ENCODE results near the gene CES5A. TPM values are rescaled to one million over a fixed set of nuclear protein-coding genes. Genes with fewer than 3 reads are reported as not detected.
"Not testable (repeated sequence)": the region's sequence is repeated elsewhere in the genome, so short reads cannot be mapped to it uniquely, and the experiment has no call there.

The CES5A gene
- total RNA-seq, 1 donor from 2014 or later: not detected

DNA sequence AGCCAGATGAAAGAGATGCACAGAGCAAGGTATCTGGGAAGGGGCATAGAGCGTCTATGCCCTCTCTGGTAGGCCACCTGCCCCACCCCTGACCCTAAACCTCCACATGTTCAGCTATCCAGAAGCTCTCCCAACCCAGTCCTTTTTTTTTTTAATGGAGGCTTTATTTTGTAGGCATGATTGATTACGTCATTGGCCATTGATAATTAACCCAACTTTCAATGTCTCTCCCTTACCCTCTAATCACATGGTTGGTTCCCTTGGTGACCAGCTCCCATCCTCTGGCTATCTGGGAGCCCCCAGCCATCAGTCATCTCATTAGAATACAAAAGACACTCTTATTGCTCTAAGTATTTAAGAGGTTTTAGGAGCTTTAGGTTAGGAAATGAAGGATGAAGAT, 14.3 kb upstream of the CES5A start:
- Histone ChIP-seq H3K9ac (ENCODE audit: low read depth in 1 of 3, low read length in 3 of 3) (no peak overlapping the region), H3K4me3 (ENCODE audit: low read length in 3 of 3) (no peak overlapping the region), H3K36me3 (ENCODE audit: control insufficient read depth in 3 of 3, insufficient read depth in 3 of 3, low read length in 3 of 3) (no peaks in the 10 kb centered on the region), H3K27ac (ENCODE audit: low read depth, low read length) (no peak overlapping the region), H3K27me3 (ENCODE audit: control insufficient read depth in 3 of 3, insufficient read depth in 3 of 3, low read length in 3 of 3) (no peaks in the 10 kb centered on the region), H3K4me1 (ENCODE audit: control insufficient read depth in 3 of 3, insufficient read depth in 3 of 3, low read length in 3 of 3) (no peaks in the 10 kb centered on the region), H3K9me3 (ENCODE audit: control insufficient read depth in 3 of 3, low read length in 3 of 3) (peaks cover 0 to 3% (median 0%) of the 10 kb centered on the region in 3 donors)

DNA sequence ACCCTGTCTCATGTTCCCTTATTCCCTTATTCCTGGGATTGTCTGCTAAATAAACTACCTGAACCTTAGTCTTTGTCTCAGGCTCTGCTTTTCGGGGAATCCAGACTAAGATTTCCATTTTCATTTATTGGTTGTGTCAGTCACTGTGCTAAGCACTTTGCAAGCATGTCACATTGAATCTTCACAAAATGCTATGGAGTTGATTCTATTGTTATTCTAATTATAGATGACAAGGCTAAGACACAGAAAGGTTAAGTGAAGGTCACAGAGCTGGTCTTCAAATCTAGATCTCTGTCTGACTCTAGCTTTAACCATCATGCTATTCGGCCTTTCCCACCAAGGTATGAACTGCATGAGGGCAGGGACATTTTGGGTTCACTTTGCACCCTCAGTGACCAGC, 13.4 kb upstream of the CES5A start:
- Histone ChIP-seq H3K36me3 (ENCODE audit: control insufficient read depth in 3 of 3, insufficient read depth in 3 of 3, low read length in 3 of 3) (no peaks in the 10 kb centered on the region), H3K27ac (ENCODE audit: low read depth, low read length) (no peak overlapping the region), H3K9ac (ENCODE audit: low read depth in 1 of 3, low read length in 3 of 3) (no peak overlapping the region), H3K9me3 (ENCODE audit: control insufficient read depth in 3 of 3, low read length in 3 of 3) (peaks cover 0 to under 1% (median 0%) of the 10 kb centered on the region in 3 donors), H3K27me3 (ENCODE audit: control insufficient read depth in 3 of 3, insufficient read depth in 3 of 3, low read length in 3 of 3) (no peaks in the 10 kb centered on the region), H3K4me3 (ENCODE audit: low read length in 3 of 3) (no peak overlapping the region), H3K4me1 (ENCODE audit: control insufficient read depth in 3 of 3, insufficient read depth in 3 of 3, low read length in 3 of 3) (no peaks in the 10 kb centered on the region)

DNA sequence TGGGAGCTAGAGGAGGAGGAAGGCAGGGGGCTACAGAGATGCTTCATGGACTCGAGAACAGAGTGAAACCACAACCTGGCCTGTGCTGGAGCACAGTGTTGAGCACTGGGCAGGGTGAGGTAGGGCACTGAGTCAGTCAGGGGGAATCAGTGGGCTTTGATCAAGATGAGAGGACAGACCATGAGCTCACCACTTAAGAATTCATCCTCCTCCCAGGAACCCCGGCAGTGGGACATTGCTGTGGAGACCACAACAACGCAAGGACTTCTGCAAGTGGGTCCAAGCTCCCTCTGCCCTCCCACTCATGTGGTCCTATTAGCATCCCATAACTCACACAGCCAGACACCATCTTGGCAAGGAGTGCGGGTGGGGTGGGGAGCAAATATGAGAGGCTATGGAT, 1.7 kb upstream of the CES5A start:
- Histone ChIP-seq H3K27me3 (ENCODE audit: control insufficient read depth in 3 of 3, insufficient read depth in 3 of 3, low read length in 3 of 3) (peaks cover 0 to 5% (median 4%) of the 10 kb centered on the region in 3 donors), H3K36me3 (ENCODE audit: control insufficient read depth in 3 of 3, insufficient read depth in 3 of 3, low read length in 3 of 3) (no peaks in the 10 kb centered on the region), H3K9me3 (ENCODE audit: control insufficient read depth in 3 of 3, low read length in 3 of 3) (no peaks in the 10 kb centered on the region), H3K4me3 (ENCODE audit: low read length in 3 of 3) (no peak overlapping the region), H3K4me1 (ENCODE audit: control insufficient read depth in 3 of 3, insufficient read depth in 3 of 3, low read length in 3 of 3) (no peaks in the 10 kb centered on the region), H3K27ac (ENCODE audit: low read depth, low read length) (no peak overlapping the region), H3K9ac (ENCODE audit: low read depth in 1 of 3, low read length in 3 of 3) (no peak overlapping the region)

DNA sequence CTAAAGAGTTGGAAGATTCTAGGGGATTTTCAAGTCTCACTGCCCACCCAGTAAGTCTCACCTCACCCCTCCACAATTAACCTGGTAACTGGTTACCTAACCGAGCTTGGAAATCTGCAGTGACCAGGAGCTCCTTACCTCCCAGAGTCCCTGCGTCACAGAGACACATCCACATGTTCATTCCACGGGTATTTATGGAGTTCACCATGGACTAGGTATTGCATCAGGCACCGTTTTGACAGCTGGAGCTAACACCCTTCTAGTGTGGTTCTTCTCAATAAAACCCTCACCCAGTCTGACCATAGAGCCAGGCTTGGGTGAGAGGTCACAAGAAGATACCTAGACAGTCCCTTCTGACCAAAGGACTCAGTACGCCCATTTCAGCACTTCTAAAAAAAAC, 2.1 kb downstream of the CES5A start:
- no peaks in the 10 kb centered on the region for H3K36me3 ChIP-seq (ENCODE audit: control insufficient read depth in 3 of 3, insufficient read depth in 3 of 3, low read length in 3 of 3)
- H3K4me3 ChIP-seq (ENCODE audit: low read length in 3 of 3): no peak overlapping the region
- peaks cover 0 to 4% (median 0%) of the 10 kb centered on the region in 3 donors for H3K27me3 ChIP-seq (ENCODE audit: control insufficient read depth in 3 of 3, insufficient read depth in 3 of 3, low read length in 3 of 3)
- no peak overlapping the region for H3K9ac ChIP-seq (ENCODE audit: low read depth in 1 of 3, low read length in 3 of 3)
- no peaks in the 10 kb centered on the region for H3K4me1 ChIP-seq (ENCODE audit: control insufficient read depth in 3 of 3, insufficient read depth in 3 of 3, low read length in 3 of 3)
- no peaks in the 10 kb centered on the region for H3K9me3 ChIP-seq (ENCODE audit: control insufficient read depth in 3 of 3, low read length in 3 of 3)
- H3K27ac ChIP-seq (ENCODE audit: low read depth, low read length): no peak overlapping the region

DNA sequence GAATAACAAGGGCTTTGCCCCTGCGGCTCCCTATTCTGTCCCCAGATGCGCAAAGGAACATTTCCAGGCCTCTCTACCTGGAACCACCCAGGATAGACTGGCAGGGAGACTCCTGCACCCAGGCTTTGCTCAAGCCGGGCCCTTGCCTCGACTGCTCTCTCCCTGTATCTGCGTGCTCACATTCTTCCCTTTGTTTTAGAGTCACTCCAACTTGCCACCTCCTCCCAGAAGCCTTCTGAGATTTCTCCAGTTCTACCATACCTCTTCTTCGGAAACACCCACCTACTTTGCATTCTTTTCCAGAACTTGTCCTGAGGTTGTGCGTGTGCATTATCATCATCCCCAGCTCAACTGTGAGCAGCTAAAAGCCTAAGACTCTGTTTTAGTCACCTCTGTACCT, 3.0 kb downstream of the CES5A start:
- peaks cover 0 to 4% (median 0%) of the 10 kb centered on the region in 3 donors for H3K27me3 ChIP-seq (ENCODE audit: control insufficient read depth in 3 of 3, insufficient read depth in 3 of 3, low read length in 3 of 3)
- H3K9me3 ChIP-seq (ENCODE audit: control insufficient read depth in 3 of 3, low read length in 3 of 3): no peaks in the 10 kb centered on the region
- H3K9ac ChIP-seq (ENCODE audit: low read depth in 1 of 3, low read length in 3 of 3): no peak overlapping the region
- H3K36me3 ChIP-seq (ENCODE audit: control insufficient read depth in 3 of 3, insufficient read depth in 3 of 3, low read length in 3 of 3): no peaks in the 10 kb centered on the region
- H3K4me3 ChIP-seq (ENCODE audit: low read length in 3 of 3): no peak overlapping the region
- no peak overlapping the region for H3K27ac ChIP-seq (ENCODE audit: low read depth, low read length)
- no peaks in the 10 kb centered on the region for H3K4me1 ChIP-seq (ENCODE audit: control insufficient read depth in 3 of 3, insufficient read depth in 3 of 3, low read length in 3 of 3)

DNA sequence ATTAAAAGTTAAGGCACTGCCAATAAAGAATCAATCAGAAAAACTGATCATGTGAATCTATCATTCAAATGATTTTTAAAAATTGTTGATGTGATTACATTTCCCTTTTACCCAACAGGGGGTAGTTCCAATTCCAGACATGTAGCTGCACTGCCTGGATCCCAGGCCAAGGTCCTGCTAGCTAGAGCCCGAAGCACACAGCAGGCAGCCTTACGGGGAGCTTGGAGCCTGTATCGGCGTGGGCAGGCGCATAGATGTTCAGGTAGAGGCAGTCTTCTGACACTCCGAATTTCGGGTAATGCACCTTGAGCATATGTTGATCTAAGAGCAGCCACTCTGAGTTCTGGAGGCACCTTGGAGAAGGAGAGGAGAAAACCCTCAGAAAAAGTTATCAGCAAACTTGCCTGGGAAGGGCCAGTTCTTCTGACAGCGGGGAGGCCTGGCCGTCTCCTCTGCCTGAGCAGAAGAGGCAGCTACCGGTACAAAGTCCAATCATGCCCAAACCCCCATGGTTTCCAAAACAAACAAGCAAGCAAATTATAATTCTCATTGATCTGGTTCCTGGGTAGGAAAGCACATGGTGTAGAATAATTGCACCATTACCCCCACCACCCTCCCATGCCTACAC, 3.6 kb downstream of the CES5A start:
- H3K27me3 ChIP-seq (ENCODE audit: control insufficient read depth in 3 of 3, insufficient read depth in 3 of 3, low read length in 3 of 3): peaks cover 0 to 4% (median 0%) of the 10 kb centered on the region in 3 donors
- H3K27ac ChIP-seq (ENCODE audit: low read depth, low read length): no peak overlapping the region
- no peak overlapping the region for H3K4me3 ChIP-seq (ENCODE audit: low read length in 3 of 3)
- no peak overlapping the region for H3K9ac ChIP-seq (ENCODE audit: low read depth in 1 of 3, low read length in 3 of 3)
- no peaks in the 10 kb centered on the region for H3K4me1 ChIP-seq (ENCODE audit: control insufficient read depth in 3 of 3, insufficient read depth in 3 of 3, low read length in 3 of 3)
- H3K9me3 ChIP-seq (ENCODE audit: control insufficient read depth in 3 of 3, low read length in 3 of 3): no peaks in the 10 kb centered on the region
- H3K36me3 ChIP-seq (ENCODE audit: control insufficient read depth in 3 of 3, insufficient read depth in 3 of 3, low read length in 3 of 3): no peaks in the 10 kb centered on the region

DNA sequence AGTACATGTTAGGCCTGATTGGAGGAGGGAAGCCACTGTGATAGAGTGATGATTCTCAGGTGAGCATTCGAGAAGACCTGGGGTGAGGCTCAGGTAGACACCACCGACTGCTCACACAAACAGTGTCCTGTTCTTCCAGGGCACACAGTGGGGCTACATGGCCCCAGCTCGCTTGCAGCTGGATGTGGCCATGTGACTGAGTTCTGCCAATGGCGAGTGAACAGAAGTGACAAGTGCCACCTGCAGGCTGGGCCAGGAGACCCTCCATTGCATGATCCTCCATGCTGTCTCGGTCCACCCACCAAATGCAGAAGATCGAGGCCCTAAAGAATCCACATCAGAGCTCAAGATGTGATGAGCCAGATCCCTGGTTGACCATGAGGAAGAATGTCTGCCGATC, 6.2 kb downstream of the CES5A start:
- no peaks in the 10 kb centered on the region for H3K9me3 ChIP-seq (ENCODE audit: control insufficient read depth in 3 of 3, low read length in 3 of 3)
- no peak overlapping the region for H3K27ac ChIP-seq (ENCODE audit: low read depth, low read length)
- no peak overlapping the region for H3K9ac ChIP-seq (ENCODE audit: low read depth in 1 of 3, low read length in 3 of 3)
- no peaks in the 10 kb centered on the region for H3K27me3 ChIP-seq (ENCODE audit: control insufficient read depth in 3 of 3, insufficient read depth in 3 of 3, low read length in 3 of 3)
- H3K4me3 ChIP-seq (ENCODE audit: low read length in 3 of 3): no peak overlapping the region
- no peaks in the 10 kb centered on the region for H3K4me1 ChIP-seq (ENCODE audit: control insufficient read depth in 3 of 3, insufficient read depth in 3 of 3, low read length in 3 of 3)
- no peaks in the 10 kb centered on the region for H3K36me3 ChIP-seq (ENCODE audit: control insufficient read depth in 3 of 3, insufficient read depth in 3 of 3, low read length in 3 of 3)

DNA sequence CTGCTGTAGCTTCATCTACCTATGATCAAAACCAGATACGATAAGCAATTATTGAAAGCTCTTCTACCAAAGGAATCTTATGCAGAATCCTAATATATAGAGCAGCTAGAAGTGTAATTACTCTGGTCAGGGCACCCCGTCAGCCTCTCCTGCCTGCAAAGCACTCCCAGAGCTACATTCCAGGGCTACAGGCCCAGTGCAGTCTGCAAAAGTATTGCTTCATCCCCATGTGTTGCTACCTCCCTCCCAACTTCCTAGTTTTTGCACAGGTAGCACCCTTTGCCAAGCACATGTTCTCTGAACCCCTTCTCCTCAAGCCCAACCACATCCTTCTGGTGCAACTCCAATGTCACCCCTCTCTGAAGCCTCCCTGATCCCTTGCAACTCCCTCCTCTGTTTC, 7.0 kb downstream of the CES5A start:
- Histone ChIP-seq H3K9me3 (ENCODE audit: control insufficient read depth in 3 of 3, low read length in 3 of 3) (no peaks in the 10 kb centered on the region), H3K4me3 (ENCODE audit: low read length in 3 of 3) (no peak overlapping the region), H3K9ac (ENCODE audit: low read depth in 1 of 3, low read length in 3 of 3) (no peak overlapping the region), H3K27me3 (ENCODE audit: control insufficient read depth in 3 of 3, insufficient read depth in 3 of 3, low read length in 3 of 3) (peaks cover 0 to 3% (median 1%) of the 10 kb centered on the region in 3 donors), H3K4me1 (ENCODE audit: control insufficient read depth in 3 of 3, insufficient read depth in 3 of 3, low read length in 3 of 3) (no peaks in the 10 kb centered on the region), H3K36me3 (ENCODE audit: control insufficient read depth in 3 of 3, insufficient read depth in 3 of 3, low read length in 3 of 3) (no peaks in the 10 kb centered on the region), H3K27ac (ENCODE audit: low read depth, low read length) (no peak overlapping the region)

DNA sequence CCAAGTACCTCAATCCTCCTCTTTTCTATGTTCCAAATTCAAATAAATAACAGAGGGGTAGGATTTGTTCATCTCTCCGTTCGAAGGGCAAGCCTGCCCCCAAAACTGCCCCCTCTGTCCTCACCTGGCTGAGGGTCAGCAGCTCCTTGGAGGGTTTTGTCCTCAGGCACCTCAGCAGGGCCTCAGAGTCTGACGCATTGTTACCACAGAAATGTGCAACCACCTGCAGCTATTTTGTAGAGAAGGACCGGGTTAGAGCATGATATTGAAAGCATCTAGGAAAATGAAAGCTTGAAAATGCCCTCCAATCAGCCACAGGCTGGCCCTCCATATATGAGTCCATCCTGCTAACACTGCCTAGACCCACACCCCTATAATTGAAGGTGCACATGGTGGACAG, 13.9 kb downstream of the CES5A start:
- H3K4me3 ChIP-seq (ENCODE audit: low read length in 3 of 3): no peak overlapping the region

DNA sequence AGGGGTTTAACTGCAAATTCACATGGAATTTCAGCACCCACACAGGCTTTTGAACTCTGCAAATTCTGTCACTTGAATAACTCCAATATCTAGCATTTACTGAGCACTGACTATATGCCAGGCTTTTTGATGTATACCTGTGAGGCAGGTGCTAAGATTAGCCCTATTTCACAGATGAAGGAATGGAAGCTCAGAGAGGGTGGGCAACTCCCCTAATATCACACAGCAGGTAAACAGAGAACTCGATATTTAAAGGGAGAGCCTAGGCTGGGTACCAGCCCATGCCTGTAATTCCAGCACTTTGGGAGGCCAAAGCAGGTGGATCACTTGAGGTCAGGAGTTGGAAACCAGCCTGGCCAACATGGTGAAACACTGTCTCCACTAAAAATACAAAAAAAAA, 17.5 kb downstream of the CES5A start:
- H3K27me3 ChIP-seq (ENCODE audit: control insufficient read depth in 3 of 3, insufficient read depth in 3 of 3, low read length in 3 of 3): not testable (repeated sequence)

More for the DNA sequence above, 13.9 kb downstream of the CES5A start:
- Histone ChIP-seq H3K9me3 (ENCODE audit: control insufficient read depth in 3 of 3, low read length in 3 of 3) (no peaks in the 10 kb centered on the region), H3K36me3 (ENCODE audit: control insufficient read depth in 3 of 3, insufficient read depth in 3 of 3, low read length in 3 of 3) (no peaks in the 10 kb centered on the region), H3K4me1 (ENCODE audit: control insufficient read depth in 3 of 3, insufficient read depth in 3 of 3, low read length in 3 of 3) (no peaks in the 10 kb centered on the region), H3K27me3 (ENCODE audit: control insufficient read depth in 3 of 3, insufficient read depth in 3 of 3, low read length in 3 of 3) (peaks cover 0 to 5% (median 4%) of the 10 kb centered on the region in 3 donors), H3K9ac (ENCODE audit: low read depth in 1 of 3, low read length in 3 of 3) (no peak overlapping the region), H3K27ac (ENCODE audit: low read depth, low read length) (no peak overlapping the region)

More for the DNA sequence above, 17.5 kb downstream of the CES5A start:
- not testable (repeated sequence) for H3K9me3 ChIP-seq (ENCODE audit: control insufficient read depth in 3 of 3, low read length in 3 of 3); H3K36me3 ChIP-seq (ENCODE audit: control insufficient read depth in 3 of 3, insufficient read depth in 3 of 3, low read length in 3 of 3); H3K4me1 ChIP-seq (ENCODE audit: control insufficient read depth in 3 of 3, insufficient read depth in 3 of 3, low read length in 3 of 3); H3K27ac ChIP-seq (ENCODE audit: low read depth, low read length); H3K9ac ChIP-seq (ENCODE audit: low read depth in 1 of 3, low read length in 3 of 3); H3K4me3 ChIP-seq (ENCODE audit: low read length in 3 of 3)

All from skeletal muscle tissue (tissue), 4 donors.